Endothelial cell of umbilical vein (primary cell): ENCODE data around the gene ANKRD13B.

Experiments
- EZH2 ChIP-seq: IDR thresholded peaks from 2 replicates; pipeline ENCODE4 v1.6.1; 2012; ENCODE audit warnings: borderline replicate concordance, low read depth, mild to moderate bottlenecking, moderate library complexity, low read length, inconsistent platforms; ENCODE audit not compliant: severe bottlenecking
- MYC ChIP-seq: IDR thresholded peaks from one replicate; pipeline ENCODE4 v1.6.1; 2011; ENCODE audit warnings: mild to moderate bottlenecking, low read depth, low read length
- POLR2A ChIP-seq: IDR thresholded peaks from 2 replicates; pipeline ENCODE4 v1.6.1; 2012; ENCODE audit warnings: low read depth, mild to moderate bottlenecking, control low read depth, low read length
- POLR2AphosphoS5 ChIP-seq: IDR thresholded peaks from 2 replicates; pipeline ENCODE4 v1.6.1; 2012; ENCODE audit warnings: low read depth, mild to moderate bottlenecking, control low read depth, low read length, moderate library complexity; ENCODE audit not compliant: insufficient read depth
- TF ChIP-seq, protein P1 (sequence below), 2 donors: IDR thresholded peaks; 1 replicate in 1 of 2; 2 replicates in 1 of 2; pipeline ENCODE4 v1.5.1; 2011; ENCODE audit warnings: low read length in 2 of 2, mild to moderate bottlenecking in 2 of 2, moderate library complexity in 2 of 2, control low read depth in 1 of 2, inconsistent platforms in 1 of 2, low read depth in 1 of 2; ENCODE audit not compliant: insufficient read depth in 1 of 2; ENCODE audit errors: extremely low read depth in 1 of 2
- TF ChIP-seq, protein P2 (sequence below): IDR thresholded peaks from 2 replicates; pipeline ENCODE4 v1.6.1; 2011; ENCODE audit not compliant: insufficient read depth, insufficient read length

DNA sequence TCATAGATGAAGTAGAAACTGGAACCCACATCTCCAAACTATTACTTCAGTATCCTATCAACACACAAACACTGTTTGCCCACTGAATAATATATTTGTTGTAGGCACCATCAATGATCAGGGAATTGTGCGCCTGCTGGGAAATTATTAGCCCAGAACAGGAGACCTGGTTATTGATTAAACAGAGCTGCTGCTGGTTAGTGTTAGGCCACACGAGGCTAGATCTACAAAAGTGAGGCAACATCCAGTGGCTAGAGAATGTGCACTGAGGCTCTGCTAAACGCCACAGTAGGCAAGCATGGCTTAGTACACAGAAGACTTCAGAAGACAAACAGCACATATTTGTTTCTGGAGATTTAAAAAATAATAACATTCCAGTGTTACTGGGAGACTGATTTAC lies 37.1 kb upstream of the ANKRD13B start:
- TF ChIP-seq POLR2AphosphoS5 (no peak), POLR2A (no peak), MYC (no peak), EZH2 (no peak)
- TF ChIP-seq, protein P1, sequence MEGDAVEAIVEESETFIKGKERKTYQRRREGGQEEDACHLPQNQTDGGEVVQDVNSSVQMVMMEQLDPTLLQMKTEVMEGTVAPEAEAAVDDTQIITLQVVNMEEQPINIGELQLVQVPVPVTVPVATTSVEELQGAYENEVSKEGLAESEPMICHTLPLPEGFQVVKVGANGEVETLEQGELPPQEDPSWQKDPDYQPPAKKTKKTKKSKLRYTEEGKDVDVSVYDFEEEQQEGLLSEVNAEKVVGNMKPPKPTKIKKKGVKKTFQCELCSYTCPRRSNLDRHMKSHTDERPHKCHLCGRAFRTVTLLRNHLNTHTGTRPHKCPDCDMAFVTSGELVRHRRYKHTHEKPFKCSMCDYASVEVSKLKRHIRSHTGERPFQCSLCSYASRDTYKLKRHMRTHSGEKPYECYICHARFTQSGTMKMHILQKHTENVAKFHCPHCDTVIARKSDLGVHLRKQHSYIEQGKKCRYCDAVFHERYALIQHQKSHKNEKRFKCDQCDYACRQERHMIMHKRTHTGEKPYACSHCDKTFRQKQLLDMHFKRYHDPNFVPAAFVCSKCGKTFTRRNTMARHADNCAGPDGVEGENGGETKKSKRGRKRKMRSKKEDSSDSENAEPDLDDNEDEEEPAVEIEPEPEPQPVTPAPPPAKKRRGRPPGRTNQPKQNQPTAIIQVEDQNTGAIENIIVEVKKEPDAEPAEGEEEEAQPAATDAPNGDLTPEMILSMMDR (IDR thresholded peaks at IDR 0.05; ENCODE audit: extremely low read depth in 1 of 2, insufficient read depth in 1 of 2, low read depth in 1 of 2, low read length in 2 of 2), result no peak
- TF ChIP-seq, protein P2, sequence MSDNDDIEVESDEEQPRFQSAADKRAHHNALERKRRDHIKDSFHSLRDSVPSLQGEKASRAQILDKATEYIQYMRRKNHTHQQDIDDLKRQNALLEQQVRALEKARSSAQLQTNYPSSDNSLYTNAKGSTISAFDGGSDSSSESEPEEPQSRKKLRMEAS, result no peak
